Panc1 (cell line): ENCODE measurements around the gene RYR3. TPM values are rescaled to one million over a fixed set of nuclear protein-coding genes. Genes with fewer than 3 reads are reported as not detected.

Source experiments
- ATAC-seq: fragments of 200-7000 bp; cut with Tn5 transposase; 2 replicates; pipeline ENCODE4 v1.9.1; 2020; ENCODE audit warnings: mild to moderate bottlenecking, moderate library complexity
- BruUV-seq: library from RNA; stranded (reverse); fragments of 400-500 nt; replicated peaks from 2 replicates; lab custom pipeline; 2021; lab: Mats Ljungman, UMichigan
- CTCF ChIA-PET: fragments of 300-600 bp; sonication (Branson Sonifier 250); formaldehyde crosslinking; loops from one replicate; lab custom pipeline; 2022; ENCODE audit warnings: antibody characterized with exemption; lab: Charles Lee
- POLR2A ChIA-PET: fragments of 300-600 bp; sonication (Branson Sonifier 250); formaldehyde crosslinking; loops from one replicate; lab custom pipeline; 2022; ENCODE audit warnings: antibody characterized with exemption; lab: Charles Lee
- DNase-seq: peaks from one replicate; pipeline ENCODE4 v3.0.0-alpha.2; 2010; ENCODE audit warnings: low read depth, low spot score
- H3K27ac ChIP-seq: 2 replicates; pipeline ENCODE4 v1.5.1; 2011; ENCODE audit warnings: mild to moderate bottlenecking, low read length, inconsistent platforms
- H3K27me3 ChIP-seq: fragments of 200-500 bp; sonication (Bioruptor generic); 2 replicates; pipeline ENCODE4 v1.6.0; 2014; ENCODE audit warnings: low read length, inconsistent platforms; ENCODE audit not compliant: control insufficient read depth, insufficient read depth
- H3K36me3 ChIP-seq: fragments of 200-500 bp; sonication (Bioruptor generic); 2 replicates; pipeline ENCODE4 v1.5.1; 2014; ENCODE audit warnings: inconsistent platforms, mild to moderate bottlenecking, low read length, moderate library complexity; ENCODE audit not compliant: control insufficient read depth, insufficient read depth
- H3K4me1 ChIP-seq: 2 replicates; pipeline ENCODE4 v1.5.1; 2011; ENCODE audit warnings: inconsistent platforms, mild to moderate bottlenecking, low read length, moderate library complexity; ENCODE audit not compliant: control insufficient read depth, insufficient read depth
- H3K4me3 ChIP-seq, 2 experiments: 2 replicates each; pipeline ENCODE4 v1.5.1; 2011 to 2012; ENCODE audit warnings: low read depth in 2 of 2, low read length in 2 of 2, mild to moderate bottlenecking in 2 of 2, inconsistent platforms in 1 of 2, moderate library complexity in 1 of 2
- H3K9me3 ChIP-seq: fragments of 200-500 bp; sonication (Bioruptor generic); 2 replicates; pipeline ENCODE4 v1.5.1; 2014; ENCODE audit warnings: low read depth, mild to moderate bottlenecking, inconsistent platforms, low read length, moderate library complexity; ENCODE audit not compliant: control insufficient read depth, insufficient read depth
- CTCF ChIP-seq: fragments of 450-650 bp; IDR thresholded peaks from 2 replicates; pipeline ENCODE4 v1.5.1; 2017; ENCODE audit warnings: mild to moderate bottlenecking
- POLR2AphosphoS5 ChIP-seq: IDR thresholded peaks from 2 replicates; pipeline ENCODE4 v1.6.1; 2012; ENCODE audit warnings: mild to moderate bottlenecking, low read depth, low read length, moderate library complexity
- REST ChIP-seq, 2 experiments: IDR thresholded peaks; 2 replicates each; pipeline ENCODE4 v1.6.1; 2011 to 2012; ENCODE audit warnings: low read depth in 2 of 2, control low read depth in 1 of 2, low read length in 1 of 2, mild to moderate bottlenecking in 1 of 2, moderate library complexity in 1 of 2; ENCODE audit not compliant: insufficient read depth in 1 of 2
- SIN3A ChIP-seq: IDR thresholded peaks from 2 replicates; pipeline ENCODE4 v1.6.1; 2012; ENCODE audit warnings: low read depth, mild to moderate bottlenecking, low read length, moderate library complexity, borderline replicate concordance; ENCODE audit not compliant: insufficient read depth
- TCF7L2 ChIP-seq: IDR thresholded peaks from 2 replicates; pipeline ENCODE4 v1.6.1; 2011; ENCODE audit warnings: mild to moderate bottlenecking, low read depth, low read length, inconsistent platforms
- in situ Hi-C: cut with HindIII; loops from 2 replicates; pipeline ENCODE4 v1.10.0; 2016; ENCODE audit warnings: low sequenced_read_pairs, low pct_unique_long_range_greater_than_20kb
- intact Hi-C: fragments of 100-400 bp; cut with micrococcal nuclease; formaldehyde crosslinking; loops from one replicate; pipeline ENCODE4 v1.10.0; 2022; ENCODE audit not compliant: unreplicated experiment
- total RNA-seq: library from RNA; stranded (reverse); gene quantifications from one replicate; pipeline ENCODE4 v1.2.1, GENCODE V29; 2021; ENCODE audit not compliant: unreplicated experiment

The RYR3 gene
- total RNA-seq, 1 experiment from 2014 or later, result not detected

GRCh38 chr15:33807665-33808064 lies 496.9 kb downstream of the RYR3 start:
- ChIA-PET CTCF (no interaction called here), POLR2A (no interaction called here)
- H3K27me3 ChIP-seq, result no peaks in the 10 kb centered on the region; the same call in 1 of the 2 replicates
- intact Hi-C loops, result no loop called here
- no peaks in the 10 kb centered on the region for H3K9me3 ChIP-seq
- no peaks in the 10 kb centered on the region for H3K4me1 ChIP-seq
- H3K4me3 ChIP-seq, result no peak overlapping the region
- no peak overlapping the region for H3K27ac ChIP-seq
- DNase-seq (no peak), ATAC-seq (no peak)
- BruUV-seq, result no TSS peak
- in situ Hi-C loops, result no loop called here
- TF ChIP-seq CTCF (no peak), REST (IDR thresholded peaks at IDR 0.05; ENCODE audit: insufficient read depth in 1 of 2, low read depth in 2 of 2, low read length in 1 of 2) (no peak), SIN3A (no peak), TCF7L2 (no peak), POLR2AphosphoS5 (no peak)
- no peaks in the 10 kb centered on the region for H3K36me3 ChIP-seq

GRCh38 chr15:33808720-33809457 lies 498.1 kb downstream of the RYR3 start:
- ATAC-seq (no peak), DNase-seq (no peak)
- H3K36me3 ChIP-seq, result no peaks in the 10 kb centered on the region
- CTCF ChIA-PET, result no interaction called here
- no peaks in the 10 kb centered on the region for H3K4me1 ChIP-seq
- H3K27me3 ChIP-seq, result no peaks in the 10 kb centered on the region; the same call in 1 of the 2 replicates
- no peak overlapping the region for H3K4me3 ChIP-seq
- TF ChIP-seq TCF7L2 (no peak), POLR2AphosphoS5 (no peak), SIN3A (no peak), REST (IDR thresholded peaks at IDR 0.05; ENCODE audit: insufficient read depth in 1 of 2, low read depth in 2 of 2, low read length in 1 of 2) (no peak), CTCF (no peak)
- no peaks in the 10 kb centered on the region for H3K9me3 ChIP-seq
- POLR2A ChIA-PET, result no interaction called here
- BruUV-seq, result no TSS peak
- in situ Hi-C loops, result no loop called here
- H3K27ac ChIP-seq, result no peak overlapping the region
- intact Hi-C loops, result no loop called here
